NCI-H2196 (cell line): ENCODE results near the gene KCNA1.

ENCODE experiments used
- DNase-seq: peaks from one replicate; lab custom pipeline; 2025; ENCODE audit not compliant: unreplicated experiment; lab: John Stamatoyannopoulos, UW

The KCNA1 gene

GRCh38 chr12:4958697-4959375 lies 49.1 kb downstream of the KCNA1 start:
- DNase-seq: no peak

GRCh38 chr12:4959381-4959780 lies 49.7 kb downstream of the KCNA1 start:
- no peak for DNase-seq

GRCh38 chr12:4960030-4960429 lies 50.3 kb downstream of the KCNA1 start:
- DNase-seq: no peak

GRCh38 chr12:4960547-4960946 lies 50.8 kb downstream of the KCNA1 start:
- DNase-seq: no peak

- no peak for DNase-seq
These were observed 51.6 kb downstream of the KCNA1 start for GRCh38 chr12:4961311-4961710.

GRCh38 chr12:4962539-4963486 lies 53.1 kb downstream of the KCNA1 start:
- no peak for DNase-seq
